Suprapubic skin (tissue), 3 donors: ENCODE data around the gene LYZL2.
A peak's percentile ranks its signal among the peaks of the same experiment; 100 is the strongest.

Source experiments
- POLR2A ChIP-seq, 2 donors: fragments of 450-650 bp; IDR thresholded peaks; one replicate each; pipeline ENCODE4 v1.6.1; 2017; ENCODE audit warnings: antibody characterized with exemption in 2 of 2, mild to moderate bottlenecking in 2 of 2, moderate library complexity in 2 of 2
- TF ChIP-seq, protein P1 (sequence below), 2 donors: fragments of 200-600 bp in 1 of 2; fragments of 450-650 bp in 1 of 2; sonication (generic) in 1 of 2; IDR thresholded peaks; one replicate each; pipeline ENCODE4 v1.5.1; 2016 to 2019; ENCODE audit warnings: antibody characterized with exemption in 2 of 2, mild to moderate bottlenecking in 1 of 2, moderate library complexity in 1 of 2

DNA sequence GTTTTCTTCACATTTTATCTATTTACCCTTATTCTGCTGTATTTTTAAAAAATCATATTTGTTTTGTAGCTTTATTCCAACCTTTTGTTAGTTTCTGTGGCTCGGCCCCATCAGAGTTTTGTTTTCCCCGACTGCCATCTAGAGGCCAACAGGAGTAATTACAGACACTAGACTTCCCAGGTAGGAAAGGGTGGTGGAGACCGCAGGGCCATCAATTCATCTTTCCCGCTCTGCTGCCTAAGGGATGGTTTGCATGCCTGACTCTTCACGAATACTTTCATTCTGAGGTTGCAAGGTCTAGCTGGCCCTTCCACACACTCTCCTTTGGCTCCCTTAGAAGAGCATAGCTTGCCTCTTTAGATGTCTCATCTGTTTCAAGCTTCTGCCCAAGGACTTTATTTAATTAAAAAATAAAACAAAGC lies 38.3 kb downstream of the LYZL2 start:
- no peak for TF ChIP-seq POLR2A (IDR thresholded peaks at IDR 0.05)
- TF ChIP-seq, protein P1, sequence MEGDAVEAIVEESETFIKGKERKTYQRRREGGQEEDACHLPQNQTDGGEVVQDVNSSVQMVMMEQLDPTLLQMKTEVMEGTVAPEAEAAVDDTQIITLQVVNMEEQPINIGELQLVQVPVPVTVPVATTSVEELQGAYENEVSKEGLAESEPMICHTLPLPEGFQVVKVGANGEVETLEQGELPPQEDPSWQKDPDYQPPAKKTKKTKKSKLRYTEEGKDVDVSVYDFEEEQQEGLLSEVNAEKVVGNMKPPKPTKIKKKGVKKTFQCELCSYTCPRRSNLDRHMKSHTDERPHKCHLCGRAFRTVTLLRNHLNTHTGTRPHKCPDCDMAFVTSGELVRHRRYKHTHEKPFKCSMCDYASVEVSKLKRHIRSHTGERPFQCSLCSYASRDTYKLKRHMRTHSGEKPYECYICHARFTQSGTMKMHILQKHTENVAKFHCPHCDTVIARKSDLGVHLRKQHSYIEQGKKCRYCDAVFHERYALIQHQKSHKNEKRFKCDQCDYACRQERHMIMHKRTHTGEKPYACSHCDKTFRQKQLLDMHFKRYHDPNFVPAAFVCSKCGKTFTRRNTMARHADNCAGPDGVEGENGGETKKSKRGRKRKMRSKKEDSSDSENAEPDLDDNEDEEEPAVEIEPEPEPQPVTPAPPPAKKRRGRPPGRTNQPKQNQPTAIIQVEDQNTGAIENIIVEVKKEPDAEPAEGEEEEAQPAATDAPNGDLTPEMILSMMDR (IDR thresholded peaks at IDR 0.05), result peak; percentile 66 to 86
